ENCODE measurements around the gene CLCN7.

DNA sequence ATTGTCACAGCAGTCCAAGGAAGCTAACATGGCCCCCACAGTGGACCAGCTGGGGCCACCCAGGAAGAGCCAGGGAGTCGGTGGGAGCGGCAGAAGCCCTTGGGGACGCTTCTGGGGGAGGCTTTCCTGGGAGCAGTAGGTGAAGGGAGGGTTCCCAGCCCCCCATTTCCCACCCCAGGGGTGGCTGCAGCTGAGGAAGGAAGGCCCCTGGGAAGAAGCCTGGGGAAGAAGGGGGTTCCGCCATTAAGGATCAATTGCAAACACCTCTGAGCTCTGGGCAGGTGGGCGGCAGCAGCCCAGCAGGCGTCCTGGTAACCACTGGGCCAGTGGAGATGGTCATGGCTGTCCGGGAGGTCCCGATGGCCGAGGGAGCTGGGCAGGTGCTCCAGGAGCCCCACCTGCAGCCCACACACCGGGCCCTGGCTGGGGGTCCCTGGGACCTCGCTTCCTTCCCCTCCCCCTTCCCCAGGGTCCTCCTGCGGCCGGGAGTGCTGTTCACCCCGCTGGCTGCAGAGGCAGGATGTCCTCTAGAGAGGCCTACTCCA, 44.5 kb downstream of the CLCN7 start:
- TF ChIP-seq POLR2AphosphoS5 (IDR thresholded peaks at IDR 0.05; ENCODE audit: low read depth, low read length) (no peak), ZNF274 (IDR thresholded peaks at IDR 0.05; ENCODE audit: borderline replicate concordance, extremely low read depth, low read length) (no peak)
